Colonic mucosa (tissue), 4 donors: ENCODE results near the gene GPX4. TPM values are rescaled to one million over a fixed set of nuclear protein-coding genes. Genes with fewer than 3 reads are reported as not detected.
A peak's percentile ranks its signal among the peaks of the same experiment; 100 is the strongest.
"Not testable (repeated sequence)": the region's sequence is repeated elsewhere in the genome, so short reads cannot be mapped to it uniquely, and the experiment has no call there.

Source experiments
- DNase-seq: peaks from one replicate; pipeline ENCODE4 v3.0.0-alpha.2; 2020
- H3K27ac ChIP-seq: fragments of 200-600 bp; one replicate; pipeline ENCODE4 v1.8.0; 2021
- H3K27me3 ChIP-seq: fragments of 200-600 bp; one replicate; pipeline ENCODE4 v1.8.0; 2021
- H3K36me3 ChIP-seq: fragments of 200-600 bp; one replicate; pipeline ENCODE4 v1.8.0; 2021
- H3K4me1 ChIP-seq: fragments of 200-600 bp; one replicate; pipeline ENCODE4 v1.8.0; 2021; ENCODE audit warnings: mild to moderate bottlenecking
- H3K4me3 ChIP-seq: fragments of 200-600 bp; one replicate; pipeline ENCODE4 v1.8.0; 2021
- H3K9ac ChIP-seq, 2 donors: one replicate each; pipeline ENCODE4 v1.7.0; 2013; ENCODE audit warnings: control low read depth in 2 of 2, low read depth in 2 of 2, low read length in 2 of 2
- H3K9me3 ChIP-seq: fragments of 200-600 bp; one replicate; pipeline ENCODE4 v1.8.0; 2021
- intact Hi-C: fragments of 100-400 bp; cut with DNase I; formaldehyde crosslinking; loops from one replicate; pipeline ENCODE4 v1.14.1; 2022
- total RNA-seq, 2 donors: library from RNA; stranded (reverse); fragmentation: NEBNext Ultra II Directional in 1 of 2; extraction: Animal tissue kit (Norgen Biotek cat#: 25700) in 1 of 2; gene quantifications; one replicate each; pipeline ENCODE4 v1.2.1, GENCODE V29; 2021
- TF ChIP-seq, protein P1 (sequence below): fragments of 200-600 bp; IDR thresholded peaks from one replicate; pipeline ENCODE4 v1.8.0; 2022; ENCODE audit warnings: antibody characterized with exemption, mild to moderate bottlenecking
- donor health status: healthy.
- donor health status: DM: no; HTN: no; CAD: no.
- donor health status: DM: no; HTN: no; CAD: no.

GPX4 gene
- total RNA-seq, 2 donors from 2014 or later = 187 to 189 TPM

DNA sequence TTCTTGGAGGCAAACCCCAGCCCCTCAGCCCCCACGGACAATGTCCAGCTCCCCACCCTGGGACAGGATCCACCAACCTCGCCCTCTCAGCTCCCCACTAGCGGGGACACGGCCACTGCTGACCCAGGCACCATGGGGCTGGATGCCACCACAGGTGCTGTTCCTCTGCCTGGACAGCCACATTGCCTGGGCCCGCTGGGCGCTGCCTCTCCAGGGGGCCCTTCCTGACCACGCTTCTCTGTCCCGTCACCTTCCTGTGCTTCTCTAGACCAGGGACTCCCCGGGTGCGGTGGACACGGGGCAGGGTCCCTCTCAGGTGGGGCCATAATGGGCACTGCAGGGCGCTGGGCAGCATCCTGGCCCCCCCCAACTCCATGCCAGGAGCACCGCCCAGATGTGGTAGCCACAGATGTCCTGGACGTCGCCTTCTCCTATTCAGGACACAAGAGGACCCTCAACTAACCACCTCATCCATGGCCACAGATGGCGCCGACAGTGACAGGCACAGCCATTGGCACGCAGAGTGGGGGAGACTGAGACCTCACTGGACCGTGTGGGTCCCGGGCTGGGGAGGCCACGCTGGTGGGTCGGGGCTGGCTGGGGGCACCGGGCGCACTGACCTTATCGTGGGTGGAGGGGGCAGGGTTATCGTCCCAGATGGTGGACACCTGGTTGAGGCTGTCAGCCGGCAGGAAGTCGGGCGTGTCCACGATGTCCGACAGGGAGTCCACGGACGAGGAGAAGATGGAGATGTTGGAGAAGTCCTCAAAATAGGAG, 23.4 kb downstream of the GPX4 start:
- Histone ChIP-seq H3K9ac (no peak overlapping the region), H3K4me1 (peaks cover 7% of the 10 kb centered on the region), H3K4me3 (no peak overlapping the region), H3K9me3 (no peaks in the 10 kb centered on the region), H3K27me3 (no peaks in the 10 kb centered on the region), H3K36me3 (peaks cover 29% of the 10 kb centered on the region), H3K27ac (no peak overlapping the region)
- intact Hi-C loops = no loop called here
- TF ChIP-seq, protein P1, sequence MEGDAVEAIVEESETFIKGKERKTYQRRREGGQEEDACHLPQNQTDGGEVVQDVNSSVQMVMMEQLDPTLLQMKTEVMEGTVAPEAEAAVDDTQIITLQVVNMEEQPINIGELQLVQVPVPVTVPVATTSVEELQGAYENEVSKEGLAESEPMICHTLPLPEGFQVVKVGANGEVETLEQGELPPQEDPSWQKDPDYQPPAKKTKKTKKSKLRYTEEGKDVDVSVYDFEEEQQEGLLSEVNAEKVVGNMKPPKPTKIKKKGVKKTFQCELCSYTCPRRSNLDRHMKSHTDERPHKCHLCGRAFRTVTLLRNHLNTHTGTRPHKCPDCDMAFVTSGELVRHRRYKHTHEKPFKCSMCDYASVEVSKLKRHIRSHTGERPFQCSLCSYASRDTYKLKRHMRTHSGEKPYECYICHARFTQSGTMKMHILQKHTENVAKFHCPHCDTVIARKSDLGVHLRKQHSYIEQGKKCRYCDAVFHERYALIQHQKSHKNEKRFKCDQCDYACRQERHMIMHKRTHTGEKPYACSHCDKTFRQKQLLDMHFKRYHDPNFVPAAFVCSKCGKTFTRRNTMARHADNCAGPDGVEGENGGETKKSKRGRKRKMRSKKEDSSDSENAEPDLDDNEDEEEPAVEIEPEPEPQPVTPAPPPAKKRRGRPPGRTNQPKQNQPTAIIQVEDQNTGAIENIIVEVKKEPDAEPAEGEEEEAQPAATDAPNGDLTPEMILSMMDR = no peak
- no peak for DNase-seq

DNA sequence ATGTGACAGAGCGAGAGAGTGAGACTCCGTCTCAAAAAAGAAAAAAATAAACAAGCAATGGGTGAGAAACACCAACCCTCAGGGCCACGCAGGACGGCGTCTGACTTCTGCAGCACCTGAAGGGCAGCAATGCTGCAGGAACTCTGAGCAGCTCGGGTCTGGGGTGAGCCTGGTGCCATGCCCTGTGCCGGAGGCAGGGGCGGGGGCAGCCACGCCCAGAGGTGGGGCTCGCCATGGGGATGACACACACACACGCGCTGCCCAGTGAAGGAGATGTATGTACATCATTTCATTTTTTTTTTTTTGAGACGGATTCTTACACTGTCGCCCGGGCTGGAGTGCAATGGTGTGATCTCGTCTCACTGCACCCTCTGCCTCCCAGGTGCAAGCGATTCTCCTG, 24.3 kb downstream of the GPX4 start:
- intact Hi-C loops = no loop called here
- H3K4me3 ChIP-seq = no peak overlapping the region
- H3K27ac ChIP-seq = no peak overlapping the region
- H3K4me1 ChIP-seq = peaks cover 12% of the 10 kb centered on the region
- peaks cover 27% of the 10 kb centered on the region for H3K36me3 ChIP-seq
- peak; percentile 49 for DNase-seq
- no peaks in the 10 kb centered on the region for H3K9me3 ChIP-seq
- TF ChIP-seq, protein P1 = no peak
- no peaks in the 10 kb centered on the region for H3K27me3 ChIP-seq
- no peak overlapping the region for H3K9ac ChIP-seq

DNA sequence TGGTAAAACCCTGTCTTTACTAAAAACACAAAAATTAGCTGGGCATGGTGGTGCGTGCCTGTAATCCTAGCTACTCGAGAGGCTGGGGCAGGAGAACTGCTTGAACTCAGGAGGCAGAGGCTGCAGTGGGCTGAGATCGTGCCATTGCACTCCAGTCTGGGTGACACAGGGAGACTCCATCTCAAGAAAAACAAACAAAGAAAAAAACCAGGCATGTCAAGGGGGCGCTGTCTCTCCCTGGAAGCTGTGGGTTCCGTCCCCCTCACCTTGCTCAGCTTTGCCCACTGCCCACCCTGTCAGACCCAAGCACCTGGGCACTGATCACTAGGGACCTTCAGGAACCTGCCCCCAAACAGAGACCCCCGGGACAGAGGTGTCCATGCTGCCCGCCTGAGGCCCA, 25.3 kb downstream of the GPX4 start:
- peaks cover 19% of the 10 kb centered on the region for H3K36me3 ChIP-seq
- H3K4me3 ChIP-seq, H3K27me3 ChIP-seq, H3K9ac ChIP-seq, H3K9me3 ChIP-seq, DNase-seq, H3K27ac ChIP-seq, intact Hi-C loops: not testable (repeated sequence)
- H3K4me1 ChIP-seq = peaks cover 14% of the 10 kb centered on the region

DNA sequence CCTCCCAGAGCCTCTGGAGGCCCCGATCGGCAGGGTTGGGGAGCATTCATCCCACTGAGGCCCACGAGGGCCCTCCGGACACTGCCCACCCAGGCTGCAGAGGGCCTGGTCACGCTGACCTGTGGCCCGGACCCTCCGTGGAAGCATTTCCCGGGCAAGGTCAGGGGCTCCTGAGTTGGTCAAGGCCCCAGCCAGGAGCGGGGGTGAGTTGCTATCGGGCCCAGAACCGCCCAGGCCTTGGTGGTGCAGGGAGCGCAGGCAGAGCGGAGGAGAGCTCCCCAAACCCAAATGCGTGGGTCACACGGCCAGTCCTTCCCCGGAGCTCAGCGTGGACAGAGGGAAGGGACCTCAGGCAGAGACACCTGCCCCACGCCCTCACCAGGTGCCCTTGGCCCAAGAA, 25.7 kb downstream of the GPX4 start:
- no peak for DNase-seq
- no peak overlapping the region for H3K4me3 ChIP-seq
- no peaks in the 10 kb centered on the region for H3K9me3 ChIP-seq
- H3K27ac ChIP-seq = no peak overlapping the region
- peaks cover 14% of the 10 kb centered on the region for H3K4me1 ChIP-seq
- H3K9ac ChIP-seq = no peak overlapping the region
- TF ChIP-seq, protein P1 = no peak
- intact Hi-C loops = no loop called here
- peaks cover 15% of the 10 kb centered on the region for H3K36me3 ChIP-seq
- H3K27me3 ChIP-seq = no peaks in the 10 kb centered on the region

DNA sequence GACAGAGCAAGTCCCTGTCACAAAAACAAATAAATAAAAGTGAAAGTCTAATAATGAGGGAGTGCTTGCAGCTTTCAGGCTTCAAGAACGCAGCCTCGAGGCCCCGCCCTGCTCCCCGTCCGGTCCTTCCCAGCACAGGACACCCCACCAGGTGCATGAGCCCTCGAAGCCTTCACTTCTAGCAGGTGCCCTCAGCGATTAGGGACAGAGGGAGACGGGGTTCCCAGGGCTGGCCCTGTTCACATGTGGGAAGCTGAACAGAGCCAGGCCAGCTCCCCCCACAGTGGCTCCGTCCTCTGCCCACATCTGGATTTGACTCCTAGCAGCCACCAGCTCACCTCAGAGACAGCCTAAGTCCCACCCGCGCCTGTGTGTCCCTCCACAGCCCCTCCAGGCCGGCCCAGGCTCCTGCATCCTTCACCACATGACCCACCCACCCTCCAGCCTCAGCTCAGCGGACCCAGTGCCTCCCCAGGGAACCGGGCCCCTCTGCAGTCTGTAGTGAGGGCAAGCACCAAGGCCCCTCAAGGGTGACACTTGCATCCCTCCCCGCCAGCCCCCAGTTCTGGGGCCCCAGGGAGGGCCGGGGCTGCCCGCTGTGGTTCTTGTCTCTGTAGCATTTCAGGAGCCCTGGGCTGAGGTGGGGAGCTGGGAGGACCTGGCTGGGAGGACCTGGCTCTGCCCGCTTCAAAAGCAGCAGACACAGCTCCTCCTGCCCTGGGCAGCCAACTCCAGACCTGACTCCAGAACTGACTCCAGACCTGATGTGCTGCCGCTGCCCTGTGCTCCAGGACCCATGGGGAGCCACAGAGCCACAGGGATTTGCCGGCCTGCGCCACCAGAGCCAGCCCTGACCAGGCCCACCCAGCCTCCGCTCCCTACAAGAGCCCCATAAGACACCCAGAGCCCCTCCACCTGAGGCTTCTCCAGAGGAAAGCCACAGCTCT, 27.2 kb downstream of the GPX4 start:
- intact Hi-C loops = no loop called here
- H3K27ac ChIP-seq = peak overlapping the region; percentile 93
- peaks cover 20% of the 10 kb centered on the region for H3K4me1 ChIP-seq
- peak overlapping the region; percentile 96 for H3K4me3 ChIP-seq
- DNase-seq = no peak
- H3K9me3 ChIP-seq = no peaks in the 10 kb centered on the region
- H3K9ac ChIP-seq = peak overlapping the region; percentile 88 to 94
- TF ChIP-seq, protein P1 = no peak
- no peaks in the 10 kb centered on the region for H3K27me3 ChIP-seq
- peaks cover 13% of the 10 kb centered on the region for H3K36me3 ChIP-seq
